ENCODE results near the gene TAF15. TPM values are rescaled to one million over a fixed set of nuclear protein-coding genes. Genes with fewer than 3 reads are reported as not detected.

The TAF15 gene
- total RNA-seq, 1 donor from 2014 or later: 140 TPM

- intact Hi-C loops (cut with DNase I): no loop called here
- no peak for DNase-seq (ENCODE audit: low spot score)
Observed at GRCh38 chr17:35780950-35781349, 28.3 kb upstream of the TAF15 start.

DNA sequence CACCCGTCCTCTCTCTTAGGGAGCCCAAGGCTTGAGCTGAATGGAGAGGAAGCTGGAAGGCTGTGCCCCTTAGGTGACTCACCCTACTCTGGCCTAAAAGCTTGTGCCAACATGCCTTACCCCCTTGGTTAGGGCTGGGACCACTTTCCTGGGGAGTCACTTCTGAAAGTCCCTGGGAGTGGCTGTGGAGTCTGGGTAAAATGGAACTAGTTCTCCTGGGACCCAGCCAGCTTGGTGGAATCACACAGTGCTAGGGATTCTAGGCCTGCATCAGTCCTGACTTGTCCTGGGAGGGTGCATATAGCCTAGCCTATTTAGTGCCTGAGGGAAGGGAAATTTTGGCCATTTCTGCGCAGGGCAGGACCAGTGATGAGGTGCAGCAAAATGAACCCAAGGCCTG lies 24.4 kb upstream of the TAF15 start:
- intact Hi-C loops (cut with DNase I): no loop called here
- no peak for DNase-seq (ENCODE audit: low spot score)

DNA sequence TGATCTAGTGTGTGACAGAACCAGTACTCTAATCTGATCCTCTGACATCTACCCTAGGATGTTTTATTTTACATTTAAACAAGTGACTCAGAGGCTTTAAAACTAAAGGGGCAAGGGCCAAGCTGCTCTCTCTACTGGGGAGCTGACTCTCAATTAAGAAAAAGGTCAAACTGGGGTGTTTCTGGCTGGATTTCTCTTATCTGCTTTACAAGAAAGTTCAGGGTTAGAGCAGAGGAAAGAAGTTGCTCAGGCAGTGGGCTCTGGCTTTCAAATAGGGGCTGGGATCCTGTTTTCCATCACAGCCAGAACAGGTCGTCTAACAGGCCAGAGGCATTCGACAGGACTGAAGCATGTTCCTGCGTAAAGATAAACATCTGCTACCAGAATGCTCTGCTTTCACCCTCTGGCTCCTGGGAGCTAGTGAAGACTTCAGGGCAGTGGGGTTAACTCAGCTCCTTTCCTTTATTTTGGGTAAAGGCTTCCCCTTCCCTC lies 22.3 kb upstream of the TAF15 start:
- DNase-seq (ENCODE audit: low spot score): no peak
- intact Hi-C loops (cut with DNase I): no loop called here

- no peak for DNase-seq (ENCODE audit: low spot score)
- intact Hi-C loops (cut with DNase I): no loop called here
Observed at GRCh38 chr17:35788477-35789368, 20.6 kb upstream of the TAF15 start.

- intact Hi-C loops (cut with DNase I): no loop called here
- peak; percentile 3 for DNase-seq (ENCODE audit: low spot score)
Observed at GRCh38 chr17:35790841-35791240, 18.4 kb upstream of the TAF15 start.

- DNase-seq (ENCODE audit: low spot score): peak; percentile 54
- intact Hi-C loops (cut with DNase I): no loop called here
Observed at GRCh38 chr17:35791681-35792350, 17.5 kb upstream of the TAF15 start.

DNA sequence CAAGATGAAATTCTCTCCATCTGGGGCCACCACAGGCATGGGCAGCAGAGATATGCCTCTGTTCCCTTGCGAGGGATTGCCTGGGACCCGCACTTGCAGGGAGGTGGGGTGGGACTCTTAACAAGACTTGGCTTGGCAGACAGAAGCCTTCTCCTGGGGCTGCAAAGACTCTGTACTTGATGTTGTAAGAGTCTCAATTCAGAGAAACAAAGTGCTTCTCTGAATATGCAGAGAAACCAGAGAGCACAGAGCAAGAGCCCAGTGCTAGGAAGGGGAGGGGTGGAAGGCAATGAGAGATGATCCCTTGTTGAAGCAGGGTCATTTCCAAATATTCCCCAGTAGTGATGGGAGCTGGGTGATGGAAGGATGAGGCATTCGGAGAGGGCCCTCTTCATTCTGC lies 16.0 kb upstream of the TAF15 start:
- intact Hi-C loops (cut with DNase I): no loop called here
- peak; percentile 41 for DNase-seq (ENCODE audit: low spot score)

- DNase-seq (ENCODE audit: low spot score): peak; percentile 72
- intact Hi-C loops (cut with DNase I): no loop called here
Observed at GRCh38 chr17:35795007-35795870, 14.0 kb upstream of the TAF15 start, which contains the start of gene MMP28. TSS of gene MMP28 (minus strand) at chr17:35795641. CDS start at chr17:35795377, 264 bp downstream.

- intact Hi-C loops (cut with DNase I): no loop called here
- DNase-seq (ENCODE audit: low spot score): no peak
Observed at GRCh38 chr17:35795871-35796265, 13.4 kb upstream of the TAF15 start.

DNA sequence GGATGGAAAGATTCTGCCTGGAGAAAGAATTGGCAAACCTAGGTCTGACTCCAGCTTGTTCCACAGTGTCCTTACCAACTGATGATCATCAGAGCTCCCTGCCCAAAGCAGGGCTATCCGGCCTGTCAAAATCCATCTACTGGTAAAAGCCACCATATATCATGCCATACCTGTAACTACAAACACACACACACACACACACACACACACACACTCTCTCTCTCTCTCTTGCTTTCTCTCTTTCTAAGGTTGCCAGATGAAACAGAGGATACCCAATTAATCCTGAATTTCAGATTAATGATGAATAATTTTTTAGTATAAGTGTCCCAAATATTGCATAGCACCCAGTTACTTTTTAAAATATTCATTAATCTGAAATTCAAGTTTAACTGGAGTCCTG lies 12.3 kb upstream of the TAF15 start:
- DNase-seq (ENCODE audit: low spot score): no peak
- intact Hi-C loops (cut with DNase I): no loop called here

DNA sequence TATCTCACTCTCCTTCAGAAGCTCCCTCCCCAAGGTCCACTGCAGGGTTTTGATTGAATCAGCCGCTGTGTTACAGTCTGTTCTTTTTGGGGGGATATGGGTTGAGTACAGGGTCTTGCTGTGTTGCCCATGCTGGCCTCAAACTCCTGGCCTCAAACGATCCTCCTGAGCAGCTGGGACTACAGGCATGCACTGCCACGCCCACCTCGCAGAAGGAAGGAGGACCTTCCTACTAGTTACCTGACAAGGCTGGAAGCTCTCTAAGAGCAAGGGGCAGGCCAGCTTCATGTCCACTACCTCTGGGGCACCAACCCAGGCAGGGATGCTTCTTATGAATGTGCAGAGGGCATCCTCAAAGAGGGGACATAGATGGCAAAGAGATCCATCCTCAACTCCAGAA lies 11.9 kb upstream of the TAF15 start:
- intact Hi-C loops (cut with DNase I): no loop called here
- DNase-seq (ENCODE audit: low spot score): peak; percentile 19

DNA sequence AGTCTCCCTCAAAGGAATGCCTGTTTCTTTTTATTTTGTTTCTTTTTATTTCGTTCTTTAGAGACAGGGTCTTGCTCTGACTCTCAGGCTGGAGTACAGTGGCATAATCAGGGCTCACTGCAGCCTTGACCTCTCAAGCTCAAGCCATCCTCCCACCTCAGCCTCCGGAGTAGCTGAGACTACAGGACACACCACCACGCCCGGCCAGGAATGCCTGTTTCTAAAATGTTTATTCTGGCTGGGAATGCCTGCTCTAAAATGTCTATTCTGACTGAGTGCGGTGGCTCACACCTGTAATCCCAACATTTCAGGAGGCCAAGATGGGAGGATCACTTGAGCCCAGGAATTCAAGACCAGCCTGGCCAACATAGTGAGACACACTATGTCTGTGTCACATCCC lies 11.4 kb upstream of the TAF15 start:
- peak; percentile 47 for DNase-seq (ENCODE audit: low spot score)
- intact Hi-C loops (cut with DNase I): no loop called here

- peak; percentile 90 for DNase-seq (ENCODE audit: low spot score)
- intact Hi-C loops (cut with DNase I): loop anchor here (10.0 kb wide), 1 partner anchor 425 kb away; the partner anchor contains the start of gene SLFN11
Observed at GRCh38 chr17:35799942-35800341, 9.3 kb upstream of the TAF15 start.

GRCh38 chr17:35801583-35802224 lies 7.6 kb upstream of the TAF15 start:
- DNase-seq (ENCODE audit: low spot score): peak; percentile 84
- intact Hi-C loops (cut with DNase I): loop anchor here (10.0 kb wide), 1 partner anchor 427 kb away; the partner anchor contains the start of gene SLFN11

DNA sequence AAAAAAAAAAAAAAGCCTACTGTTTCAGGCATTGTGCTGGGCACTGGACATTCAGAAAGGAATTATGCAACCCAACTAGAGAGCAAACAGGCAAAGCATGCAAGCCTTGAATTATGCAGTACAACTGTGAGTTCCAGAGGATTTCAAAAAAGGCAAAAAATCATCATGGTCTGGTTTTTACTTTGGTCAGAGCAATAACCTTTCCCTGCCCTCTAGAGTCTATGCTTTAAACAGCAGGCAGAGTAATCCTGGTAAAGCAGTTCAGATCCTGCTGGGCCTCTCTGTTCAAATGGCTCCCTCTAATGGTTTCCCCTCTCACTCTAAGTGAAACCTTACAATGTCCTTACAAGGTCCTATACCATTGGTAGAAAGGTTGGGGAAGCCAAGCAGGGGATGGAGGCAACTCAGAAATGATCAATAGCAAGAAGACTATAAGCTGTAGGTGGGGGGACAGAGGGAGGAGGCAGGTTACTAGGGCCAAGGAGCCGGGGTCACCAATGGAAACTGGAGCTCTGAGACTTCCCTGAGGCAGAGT lies 4.6 kb upstream of the TAF15 start:
- no peak for DNase-seq (ENCODE audit: low spot score)
- intact Hi-C loops (cut with DNase I): loop anchor here (1.0 to 10.0 kb wide), 2 partner anchors 40 to 430 kb away; partner anchors contain the start of gene SLFN11

DNA sequence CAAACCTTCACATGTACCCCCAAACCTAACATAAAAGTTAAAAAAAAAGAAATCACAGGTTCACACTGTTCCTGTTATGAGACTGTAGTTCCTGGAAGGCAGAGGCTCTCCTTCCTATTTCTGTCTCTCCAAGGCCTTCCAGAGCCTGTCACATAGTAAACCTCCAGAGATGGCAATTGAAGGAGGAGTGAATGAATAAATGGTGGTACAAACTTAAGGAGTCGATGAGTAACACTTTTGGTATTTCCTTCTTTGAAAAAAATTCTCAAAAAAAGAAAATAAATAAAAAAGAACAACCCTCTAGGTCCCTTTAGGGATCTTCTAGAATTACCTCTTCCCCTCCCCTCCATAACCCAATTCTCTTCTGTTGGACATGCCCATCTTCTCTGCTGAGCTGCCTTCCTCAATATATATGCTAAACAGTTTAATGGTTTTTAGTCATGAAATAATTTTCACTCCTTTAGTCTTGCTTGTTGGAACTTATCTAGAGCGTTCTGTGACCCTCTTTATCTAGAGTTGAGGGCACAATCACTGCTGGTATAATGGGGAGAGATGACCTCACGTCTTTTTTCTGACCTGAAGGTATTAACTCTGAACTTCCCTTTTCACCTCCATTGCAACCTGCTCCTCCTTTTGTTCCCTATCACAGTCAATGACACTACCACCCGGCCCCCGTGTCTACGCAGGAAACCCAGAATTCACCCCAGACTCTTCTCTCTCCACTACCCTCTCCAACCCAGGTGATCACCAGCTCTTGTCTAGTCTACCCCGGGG lies 1.7 kb upstream of the TAF15 start:
- no peak for DNase-seq (ENCODE audit: low spot score)
- intact Hi-C loops (cut with DNase I): loop anchor here (10.0 kb wide), 1 partner anchor 433 kb away; the partner anchor contains the start of gene SLFN11

DNA sequence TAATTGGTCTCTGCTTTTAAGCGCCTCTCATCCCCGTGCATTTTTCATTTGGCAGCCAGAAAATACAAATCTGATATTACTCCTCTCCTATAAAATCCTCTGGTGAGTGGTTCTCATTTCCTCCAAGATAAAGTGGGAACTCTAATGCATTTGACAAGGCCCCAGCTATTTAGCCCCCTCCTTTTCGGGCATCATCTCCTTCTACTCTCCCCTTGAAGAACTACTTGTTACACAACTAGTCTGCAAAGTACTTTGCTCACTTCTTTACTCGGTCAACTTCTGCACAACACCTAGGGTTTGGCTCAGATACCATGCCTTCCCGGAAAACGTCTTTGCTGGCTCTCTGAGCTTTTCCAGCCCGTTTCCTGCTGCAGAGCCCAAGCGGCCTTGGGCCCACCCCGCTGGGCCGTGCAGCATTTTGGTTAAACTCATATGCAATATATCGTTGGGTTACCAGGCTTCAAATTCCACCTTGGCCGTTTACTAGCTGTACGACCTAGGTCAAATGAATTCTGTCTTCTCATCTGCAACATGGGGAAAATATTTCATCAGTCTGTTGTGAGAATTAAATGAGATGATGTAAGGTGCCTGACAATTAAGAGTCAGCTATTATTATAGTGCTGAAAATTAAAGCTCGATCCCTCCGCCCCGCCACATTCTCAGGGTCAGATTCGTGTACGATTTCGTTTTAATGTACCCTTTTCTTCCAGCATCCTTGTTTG lies 883 bp upstream of the TAF15 start:
- DNase-seq (ENCODE audit: low spot score): no peak
- intact Hi-C loops (cut with DNase I): loop anchor here (10.0 kb wide), 1 partner anchor 434 kb away; the partner anchor contains the start of gene SLFN11

Data from cardiac septum (tissue), 1 donor.